Coronary artery (tissue), 2 donors: ENCODE measurements around the gene VWA5B1.
"Not testable (repeated sequence)": the region's sequence is repeated elsewhere in the genome, so short reads cannot be mapped to it uniquely, and the experiment has no call there.

Source experiments
- DNase-seq: peaks from one replicate; pipeline ENCODE4 v3.0.0-alpha.2; 2017; ENCODE audit warnings: low spot score
- H3K27ac ChIP-seq, 2 donors: fragments of 200-600 bp; sonication (generic); one replicate each; pipeline ENCODE4 v1.5.1; 2016 to 2019
- H3K4me3 ChIP-seq: fragments of 200-600 bp; sonication (generic); 2 replicates; pipeline ENCODE4 v1.5.1; 2016; ENCODE audit warnings: mild to moderate bottlenecking, moderate library complexity
- TF ChIP-seq, protein P1 (sequence below): fragments of 200-600 bp; sonication (generic); IDR thresholded peaks from one replicate; pipeline ENCODE4 v1.5.1; 2019; ENCODE audit warnings: antibody characterized with exemption

Gene VWA5B1

GRCh38 chr1:20271498-20272400 is 18.9 kb upstream of the VWA5B1 start:
- H3K27ac ChIP-seq: no peak overlapping the region
- no peak for DNase-seq
- no peak overlapping the region for H3K4me3 ChIP-seq
- TF ChIP-seq, protein P1, sequence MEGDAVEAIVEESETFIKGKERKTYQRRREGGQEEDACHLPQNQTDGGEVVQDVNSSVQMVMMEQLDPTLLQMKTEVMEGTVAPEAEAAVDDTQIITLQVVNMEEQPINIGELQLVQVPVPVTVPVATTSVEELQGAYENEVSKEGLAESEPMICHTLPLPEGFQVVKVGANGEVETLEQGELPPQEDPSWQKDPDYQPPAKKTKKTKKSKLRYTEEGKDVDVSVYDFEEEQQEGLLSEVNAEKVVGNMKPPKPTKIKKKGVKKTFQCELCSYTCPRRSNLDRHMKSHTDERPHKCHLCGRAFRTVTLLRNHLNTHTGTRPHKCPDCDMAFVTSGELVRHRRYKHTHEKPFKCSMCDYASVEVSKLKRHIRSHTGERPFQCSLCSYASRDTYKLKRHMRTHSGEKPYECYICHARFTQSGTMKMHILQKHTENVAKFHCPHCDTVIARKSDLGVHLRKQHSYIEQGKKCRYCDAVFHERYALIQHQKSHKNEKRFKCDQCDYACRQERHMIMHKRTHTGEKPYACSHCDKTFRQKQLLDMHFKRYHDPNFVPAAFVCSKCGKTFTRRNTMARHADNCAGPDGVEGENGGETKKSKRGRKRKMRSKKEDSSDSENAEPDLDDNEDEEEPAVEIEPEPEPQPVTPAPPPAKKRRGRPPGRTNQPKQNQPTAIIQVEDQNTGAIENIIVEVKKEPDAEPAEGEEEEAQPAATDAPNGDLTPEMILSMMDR: no peak

GRCh38 chr1:20273716-20274115 is 17.0 kb upstream of the VWA5B1 start:
- not testable (repeated sequence) for DNase-seq, H3K4me3 ChIP-seq

DNA sequence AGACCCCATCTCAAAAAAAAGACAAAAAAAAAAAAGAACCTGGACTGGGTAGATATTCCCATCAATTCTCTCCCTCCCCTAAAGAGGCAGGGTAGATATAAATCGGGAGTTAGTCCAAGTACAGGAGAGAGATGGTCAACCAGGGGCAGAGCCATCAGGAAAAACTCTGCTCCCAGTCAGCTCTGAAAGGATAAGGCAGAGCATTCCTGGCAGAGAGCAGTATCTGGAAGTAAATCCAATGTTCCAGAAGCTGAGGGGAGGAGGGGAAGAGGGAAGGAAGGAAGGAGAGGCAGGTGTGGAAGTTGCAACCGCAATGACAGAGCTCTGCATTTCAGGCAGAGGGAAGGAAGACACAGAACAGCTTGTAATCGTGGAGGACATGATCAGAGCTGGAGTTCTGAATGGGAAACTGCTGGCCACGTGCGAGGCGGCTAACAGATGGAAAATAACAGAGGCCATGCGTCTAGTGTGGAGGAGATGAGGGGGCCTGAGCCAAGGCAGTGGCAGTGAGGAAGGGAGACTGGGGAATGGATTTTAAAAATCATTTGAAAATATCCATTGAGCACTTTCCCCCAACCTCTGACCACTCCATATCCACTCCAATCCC is 15.3 kb upstream of the VWA5B1 start:
- no peak for DNase-seq
- H3K27ac ChIP-seq: no peak overlapping the region
- H3K4me3 ChIP-seq: no peak overlapping the region
- TF ChIP-seq, protein P1: no peak

More at GRCh38 chr1:20273716-20274115, 17.0 kb upstream of the VWA5B1 start:
- H3K27ac ChIP-seq: not testable (repeated sequence)

GRCh38 chr1:20276485-20277159 is 14.1 kb upstream of the VWA5B1 start:
- H3K27ac ChIP-seq: no peak overlapping the region
- DNase-seq: no peak
- H3K4me3 ChIP-seq: no peak overlapping the region
- TF ChIP-seq, protein P1: no peak

DNA sequence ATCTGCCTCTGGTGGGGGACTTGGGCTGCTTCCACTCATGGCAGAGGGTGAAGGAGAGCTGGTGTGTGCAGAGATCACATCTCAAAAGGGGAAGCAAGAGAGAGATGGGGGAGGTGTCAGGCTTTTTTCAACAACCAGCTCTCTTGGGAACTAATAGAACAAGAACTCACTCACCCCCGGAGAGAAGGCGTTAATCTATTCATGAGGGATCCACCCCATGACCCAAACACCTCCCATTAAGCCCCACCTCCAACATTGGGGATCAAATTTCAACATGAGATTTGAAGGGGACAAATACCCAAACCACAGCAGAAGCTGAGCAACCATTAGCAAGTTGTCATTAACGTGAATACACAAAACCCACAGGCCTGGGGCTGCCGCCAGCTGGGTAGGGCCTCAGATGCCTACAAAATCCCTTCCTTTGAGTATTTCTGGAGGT is 12.0 kb upstream of the VWA5B1 start:
- no peak for DNase-seq
- no peak overlapping the region for H3K27ac ChIP-seq
- H3K4me3 ChIP-seq: no peak overlapping the region
- TF ChIP-seq, protein P1: no peak

GRCh38 chr1:20279509-20279908 is 11.2 kb upstream of the VWA5B1 start:
- no peak for DNase-seq
- no peak overlapping the region for H3K4me3 ChIP-seq
- H3K27ac ChIP-seq: no peak overlapping the region
- TF ChIP-seq, protein P1: no peak

- H3K4me3 ChIP-seq: no peak overlapping the region
- TF ChIP-seq, protein P1: no peak
- DNase-seq: no peak
- no peak overlapping the region for H3K27ac ChIP-seq
Measured at GRCh38 chr1:20280341-20280740, 10.3 kb upstream of the VWA5B1 start.
